Fibroblast of lung (primary cell): Measurements from ENCODE around the gene GOLGA6L2. TPM values are rescaled to one million over a fixed set of nuclear protein-coding genes. Genes with fewer than 3 reads are reported as not detected.

ENCODE experiments used
- DNase-seq, 2 donors: peaks; one replicate each; pipeline versions ENCODE4 v3.0.0 to v3.0.0-alpha.2; 2010; ENCODE audit warnings: low read depth in 2 of 2
- H2AFZ ChIP-seq: 2 replicates; pipeline ENCODE4 v1.5.1; 2012; ENCODE audit warnings: low read length, control low read depth, inconsistent platforms
- H3K27ac ChIP-seq: 2 replicates; pipeline ENCODE4 v1.5.1; 2011; ENCODE audit warnings: low read length, control low read depth; ENCODE audit not compliant: insufficient read depth
- H3K27me3 ChIP-seq: 2 replicates; pipeline ENCODE4 v1.5.1; 2011; ENCODE audit warnings: mild to moderate bottlenecking, low read length; ENCODE audit not compliant: control insufficient read depth, insufficient read depth
- H3K36me3 ChIP-seq: 2 replicates; pipeline ENCODE4 v1.5.1; 2011; ENCODE audit warnings: low read length; ENCODE audit not compliant: control insufficient read depth, insufficient read depth
- H3K4me1 ChIP-seq: 2 replicates; pipeline ENCODE4 v1.5.1; 2011; ENCODE audit warnings: low read length; ENCODE audit not compliant: control insufficient read depth, insufficient read depth; ENCODE audit errors: extremely low read depth
- H3K4me2 ChIP-seq: 2 replicates; pipeline ENCODE4 v1.5.1; 2011; ENCODE audit warnings: low read length, control low read depth; ENCODE audit not compliant: insufficient read depth; ENCODE audit errors: extremely low read depth
- H3K4me3 ChIP-seq, 4 experiments: fragments of 200-600 bp in 1 of 4; sonication (generic) in 1 of 4; replicated peaks in 1 of 4; 2 replicates each; pipeline ENCODE4 v1.5.1; 2011 to 2016; ENCODE audit warnings: low read length in 4 of 4, low read depth in 3 of 4, mild to moderate bottlenecking in 3 of 4, control low read depth in 2 of 4, inconsistent platforms in 1 of 4, mixed read lengths in 1 of 4; ENCODE audit not compliant: insufficient read depth in 1 of 4; ENCODE audit errors: control extremely low read depth in 1 of 4
- H3K79me2 ChIP-seq: 2 replicates; pipeline ENCODE4 v1.5.1; 2012; ENCODE audit warnings: mild to moderate bottlenecking, low read length, inconsistent platforms; ENCODE audit not compliant: control insufficient read depth, insufficient read depth
- H3K9ac ChIP-seq: 2 replicates; pipeline ENCODE4 v1.5.1; 2011; ENCODE audit warnings: mild to moderate bottlenecking, low read length, control low read depth; ENCODE audit not compliant: insufficient read depth
- H3K9me3 ChIP-seq: 2 replicates; pipeline ENCODE4 v1.5.1; 2012; ENCODE audit warnings: low read depth, low read length; ENCODE audit not compliant: control insufficient read depth, insufficient read depth
- H4K20me1 ChIP-seq: 2 replicates; pipeline ENCODE4 v1.5.1; 2011; ENCODE audit warnings: low read length; ENCODE audit not compliant: control insufficient read depth, insufficient read depth; ENCODE audit errors: extremely low read depth
- CTCF ChIP-seq, 2 donors: IDR thresholded peaks in 1 of 2; conservative IDR thresholded peaks in 1 of 2; 1 replicate in 1 of 2; 2 replicates in 1 of 2; pipeline ENCODE4 v1.5.1; 2011 to 2012; ENCODE audit warnings: low read length in 2 of 2, control low read depth in 1 of 2, inconsistent platforms in 1 of 2, low read depth in 1 of 2, mild to moderate bottlenecking in 1 of 2
- EZH2 ChIP-seq: IDR thresholded peaks from 2 replicates; pipeline ENCODE4 v1.5.1; 2012; ENCODE audit warnings: low read length, control low read depth, mild to moderate bottlenecking; ENCODE audit errors: missing control alignments
- polyA plus RNA-seq, 2 donors: library from polyadenylated mRNA; depleted of rRNA in 1 of 2; stranded (reverse) in 1 of 2; unstranded in 1 of 2; fragments of >200 nt; gene quantifications; 2 replicates each; pipeline ENCODE4 v1.2.1, GENCODE V29; 2011 to 2012; ENCODE audit warnings: missing spikeins in 1 of 2
- total RNA-seq: library from RNA; depleted of rRNA; stranded (reverse); fragments of >200 nt; gene quantifications from 2 replicates; pipeline ENCODE4 v1.2.1, GENCODE V29; 2014

GOLGA6L2 gene
- total and polyA plus RNA-seq, 2 donors (not counting 1 experiment from before 2014, with no cell fraction given): not detected

GRCh38 chr15:23397779-23398178 lies 49.3 kb downstream of the GOLGA6L2 start:
- no peaks in the 10 kb centered on the region for H3K79me2 ChIP-seq
- TF ChIP-seq EZH2 (no peak), CTCF (conservative IDR thresholded peaks at IDR 0.05 in 1 of 2, IDR thresholded peaks at IDR 0.05 in 1 of 2; ENCODE audit: low read depth in 1 of 2, low read length in 2 of 2) (no peak)
- H3K27ac ChIP-seq: no peak overlapping the region
- H2AFZ ChIP-seq: no peak overlapping the region
- H3K27me3 ChIP-seq: no peaks in the 10 kb centered on the region
- DNase-seq: no peak
- H3K4me1 ChIP-seq: no peaks in the 10 kb centered on the region
- H4K20me1 ChIP-seq: no peaks in the 10 kb centered on the region
- no peaks in the 10 kb centered on the region for H3K36me3 ChIP-seq
- H3K9me3 ChIP-seq: no peaks in the 10 kb centered on the region
- H3K4me3 ChIP-seq: no peak overlapping the region
- no peak overlapping the region for H3K4me2 ChIP-seq
- no peak overlapping the region for H3K9ac ChIP-seq

GRCh38 chr15:23395832-23396231 lies 51.2 kb downstream of the GOLGA6L2 start:
- H3K27me3 ChIP-seq: no peaks in the 10 kb centered on the region
- H3K4me1 ChIP-seq: no peaks in the 10 kb centered on the region
- no peaks in the 10 kb centered on the region for H3K36me3 ChIP-seq
- no peak overlapping the region for H2AFZ ChIP-seq
- no peak overlapping the region for H3K4me2 ChIP-seq
- H3K27ac ChIP-seq: no peak overlapping the region
- TF ChIP-seq CTCF (conservative IDR thresholded peaks at IDR 0.05 in 1 of 2, IDR thresholded peaks at IDR 0.05 in 1 of 2; ENCODE audit: low read depth in 1 of 2, low read length in 2 of 2) (no peak), EZH2 (no peak)
- no peaks in the 10 kb centered on the region for H4K20me1 ChIP-seq
- H3K9me3 ChIP-seq: no peaks in the 10 kb centered on the region
- H3K4me3 ChIP-seq: no peak overlapping the region
- no peaks in the 10 kb centered on the region for H3K79me2 ChIP-seq
- H3K9ac ChIP-seq: no peak overlapping the region
- no peak for DNase-seq

GRCh38 chr15:23395030-23395692 lies 51.9 kb downstream of the GOLGA6L2 start:
- H3K4me1 ChIP-seq: no peaks in the 10 kb centered on the region
- H2AFZ ChIP-seq: no peak overlapping the region
- H3K36me3 ChIP-seq: no peaks in the 10 kb centered on the region
- H3K79me2 ChIP-seq: no peaks in the 10 kb centered on the region
- no peak overlapping the region for H3K4me2 ChIP-seq
- H3K27me3 ChIP-seq: no peaks in the 10 kb centered on the region
- no peaks in the 10 kb centered on the region for H3K9me3 ChIP-seq
- H3K27ac ChIP-seq: no peak overlapping the region
- no peak overlapping the region for H3K4me3 ChIP-seq
- no peak overlapping the region for H3K9ac ChIP-seq
- DNase-seq: no peak
- TF ChIP-seq CTCF (conservative IDR thresholded peaks at IDR 0.05 in 1 of 2, IDR thresholded peaks at IDR 0.05 in 1 of 2; ENCODE audit: low read depth in 1 of 2, low read length in 2 of 2) (no peak), EZH2 (no peak)
- no peaks in the 10 kb centered on the region for H4K20me1 ChIP-seq

Other genes with a start within 250 kb of the GOLGA6L2 start
- not detected in 2 replicates for gene GOLGA6L26, start 113.0 kb downstream of the GOLGA6L2 start, total RNA-seq
- not detected in 2 replicates for gene GOLGA6L26, start 113.0 kb downstream of the GOLGA6L2 start, polyA plus RNA-seq
- gene GOLGA8S, start 92.5 kb downstream of the GOLGA6L2 start, total RNA-seq: under 0.01 TPM in 1 of 2 replicates, not detected in the other
- 0.01 and 0.03 TPM in 2 replicates for gene GOLGA8S, start 92.5 kb downstream of the GOLGA6L2 start, polyA plus RNA-seq
- gene MKRN3, start 118.4 kb upstream of the GOLGA6L2 start, total RNA-seq: under 0.01 and 0.77 TPM in 2 replicates
- 0.14 TPM in 1 of 2 replicates, not detected in the other for gene MKRN3, start 118.4 kb upstream of the GOLGA6L2 start, polyA plus RNA-seq
- under 0.01 TPM in 2 replicates for gene MAGEL2, start 200.6 kb upstream of the GOLGA6L2 start, total RNA-seq
- not detected in 2 replicates for gene MAGEL2, start 200.6 kb upstream of the GOLGA6L2 start, polyA plus RNA-seq
- 41.6 and 47.7 TPM in 2 replicates for gene NDN, start 240.1 kb upstream of the GOLGA6L2 start, total RNA-seq
- gene NDN, start 240.1 kb upstream of the GOLGA6L2 start, polyA plus RNA-seq: 32.8 and 38.3 TPM in 2 replicates